ENCODE data around the gene KRTAP12-1. TPM values are rescaled to one million over a fixed set of nuclear protein-coding genes. Genes with fewer than 3 reads are reported as not detected.
"Not testable (repeated sequence)": the region's sequence is repeated elsewhere in the genome, so short reads cannot be mapped to it uniquely, and the experiment has no call there.

KRTAP12-1 gene
- total RNA-seq, 1 experiment from 2014 or later = not detected

DNA sequence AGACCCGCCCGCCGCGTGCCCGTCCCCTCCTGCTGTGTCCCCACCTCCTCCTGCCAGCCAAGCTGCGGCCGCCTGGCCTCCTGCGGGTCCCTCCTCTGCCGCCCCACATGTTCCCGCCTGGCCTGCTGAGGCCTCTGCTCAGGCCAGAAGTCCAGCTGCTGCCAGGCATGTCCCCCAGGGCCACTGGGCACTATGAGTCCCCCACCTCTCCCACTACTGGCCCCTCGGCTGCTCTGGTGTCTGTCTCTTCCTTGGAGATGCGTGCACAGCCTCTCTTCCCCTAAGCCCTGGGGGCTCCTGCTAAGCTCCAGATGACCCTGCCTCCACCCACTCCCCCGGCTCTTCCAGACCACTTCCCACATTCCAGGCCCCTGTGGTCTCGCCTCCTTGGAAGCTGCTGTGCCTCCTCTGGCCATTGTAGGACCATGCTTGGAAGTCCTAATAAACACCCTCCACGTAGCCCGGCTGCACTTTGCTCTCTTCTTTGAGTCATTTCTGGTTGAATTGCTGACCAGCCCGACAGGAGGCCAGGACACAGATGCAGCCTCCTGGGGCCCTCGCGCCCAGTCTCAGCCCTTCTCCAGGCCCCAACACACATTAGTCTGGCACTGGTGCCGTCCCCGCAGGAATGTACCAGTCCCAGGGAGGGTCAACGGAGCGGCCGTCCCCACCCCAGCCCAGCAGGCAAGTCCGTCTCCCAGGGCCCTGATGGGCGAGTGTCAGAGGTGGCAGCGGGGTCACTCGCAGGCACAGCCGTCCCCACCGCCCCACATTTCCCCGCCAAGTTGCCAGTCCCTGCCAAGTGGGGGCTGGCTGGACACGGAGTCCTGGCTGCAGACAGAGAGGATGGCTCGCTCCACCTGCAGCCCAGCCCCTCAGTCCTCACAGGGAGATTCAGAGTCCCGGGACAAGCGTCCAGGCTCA lies 16.1 kb upstream of the KRTAP12-1 start:
- DNase-seq (ENCODE audit: low read depth) = no peak

DNA sequence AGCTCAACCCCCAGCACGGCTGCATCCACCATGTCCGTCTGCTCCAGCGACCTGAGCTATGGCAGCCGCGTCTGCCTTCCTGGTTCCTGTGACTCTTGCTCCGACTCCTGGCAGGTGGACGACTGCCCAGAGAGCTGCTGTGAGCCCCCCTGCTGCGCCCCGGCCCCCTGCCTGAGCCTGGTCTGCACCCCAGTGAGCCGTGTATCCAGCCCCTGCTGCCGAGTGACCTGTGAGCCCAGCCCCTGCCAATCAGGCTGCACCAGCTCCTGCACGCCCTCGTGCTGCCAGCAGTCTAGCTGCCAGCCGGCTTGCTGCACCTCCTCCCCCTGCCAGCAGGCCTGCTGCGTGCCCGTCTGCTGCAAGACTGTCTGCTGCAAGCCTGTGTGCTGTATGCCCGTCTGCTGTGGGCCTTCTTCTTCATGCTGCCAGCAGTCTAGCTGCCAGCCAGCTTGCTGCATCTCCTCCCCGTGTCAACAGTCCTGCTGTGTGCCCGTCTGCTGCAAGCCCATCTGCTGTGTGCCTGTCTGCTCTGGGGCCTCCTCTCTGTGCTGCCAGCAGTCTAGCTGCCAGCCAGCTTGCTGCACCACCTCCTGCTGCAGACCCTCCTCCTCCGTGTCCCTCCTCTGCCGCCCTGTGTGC lies 15.3 kb upstream of the KRTAP12-1 start, which contains the start of gene KRTAP10-12:
Gene KRTAP10-12 (plus strand): TSS at position 1 of the 639 bp plus-strand sequence. CDS start 30 bp downstream, at position 31.
- DNase-seq (ENCODE audit: low read depth) = not testable (repeated sequence)

DNA sequence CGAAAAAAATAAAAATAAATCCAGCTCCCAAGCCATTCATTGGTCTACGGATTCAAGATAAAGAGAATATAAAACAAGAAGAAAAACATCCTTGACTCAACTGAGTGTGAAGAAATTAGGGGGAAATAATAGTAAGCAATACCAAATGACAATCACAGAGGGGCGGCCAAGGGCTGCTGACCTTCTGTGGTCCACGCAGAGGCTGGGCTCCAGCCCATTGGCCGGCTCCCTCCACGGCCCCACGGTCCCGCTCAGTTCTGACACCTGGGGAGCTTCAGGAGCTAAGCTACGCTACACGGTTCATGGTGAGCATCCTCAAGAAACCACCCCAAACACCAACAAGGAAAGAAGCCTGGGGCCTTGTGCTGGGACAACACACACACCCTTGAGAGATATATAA lies 14.6 kb upstream of the KRTAP12-1 start:
- DNase-seq (ENCODE audit: low read depth) = no peak

DNA sequence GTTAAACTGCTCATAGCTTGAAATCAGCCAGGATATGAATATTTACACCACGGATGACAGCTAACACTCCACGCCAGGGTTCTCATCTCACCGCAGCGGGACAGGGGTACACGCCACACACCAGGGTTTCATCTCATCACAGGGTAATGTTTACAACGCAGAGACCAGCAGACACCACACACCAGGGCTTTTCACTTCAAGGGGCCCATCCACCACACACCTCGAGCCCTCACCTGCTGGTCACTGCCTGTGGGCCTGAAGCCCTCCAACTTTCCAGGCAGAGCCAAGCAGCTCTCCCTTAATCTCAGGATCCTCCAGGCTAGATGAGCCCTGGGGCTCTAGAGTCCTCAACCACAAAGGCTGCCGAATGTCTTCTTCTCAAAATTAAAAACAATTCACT lies 13.7 kb upstream of the KRTAP12-1 start:
- no peak for DNase-seq (ENCODE audit: low read depth)

DNA sequence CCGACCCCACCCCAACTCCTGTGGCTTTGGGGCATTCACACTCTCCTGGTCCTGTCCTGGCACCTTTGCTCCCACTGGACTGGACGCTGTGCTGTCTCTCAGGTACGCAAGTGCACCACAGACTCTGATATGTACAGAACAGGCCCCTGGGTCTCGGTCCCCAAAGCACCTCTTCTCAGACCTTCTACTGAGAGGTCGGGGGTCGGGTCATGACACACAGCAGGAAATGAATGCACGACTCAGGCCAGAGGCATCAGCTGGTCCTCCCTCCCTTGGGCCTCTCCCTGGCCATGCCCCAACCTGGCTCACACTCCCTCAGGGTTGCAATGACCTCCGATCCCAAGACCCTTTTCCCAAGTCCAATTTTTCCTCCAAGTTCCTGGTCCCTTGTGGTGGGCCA lies 13.2 kb upstream of the KRTAP12-1 start:
- no peak for DNase-seq (ENCODE audit: low read depth)

DNA sequence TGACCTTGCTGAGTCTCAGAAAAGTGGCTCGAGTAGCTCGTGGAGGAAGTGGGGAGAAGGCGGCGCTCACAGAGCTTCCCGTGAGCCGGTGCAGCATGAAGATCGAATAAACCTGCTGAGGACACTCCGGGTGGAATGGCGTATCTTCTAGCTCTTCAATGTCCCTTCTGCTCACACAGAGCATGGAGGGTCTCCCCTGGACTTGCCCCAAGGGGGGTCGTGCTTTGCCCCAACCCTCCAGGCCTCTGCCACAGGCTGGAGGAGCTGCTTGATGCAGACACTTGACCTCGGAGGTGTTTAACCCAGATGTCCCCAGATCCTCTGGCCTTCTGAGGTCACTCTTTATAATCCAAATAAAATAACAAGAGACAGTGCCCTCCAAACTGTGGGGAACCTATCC lies 12.8 kb upstream of the KRTAP12-1 start:
- DNase-seq (ENCODE audit: low read depth) = no peak

DNA sequence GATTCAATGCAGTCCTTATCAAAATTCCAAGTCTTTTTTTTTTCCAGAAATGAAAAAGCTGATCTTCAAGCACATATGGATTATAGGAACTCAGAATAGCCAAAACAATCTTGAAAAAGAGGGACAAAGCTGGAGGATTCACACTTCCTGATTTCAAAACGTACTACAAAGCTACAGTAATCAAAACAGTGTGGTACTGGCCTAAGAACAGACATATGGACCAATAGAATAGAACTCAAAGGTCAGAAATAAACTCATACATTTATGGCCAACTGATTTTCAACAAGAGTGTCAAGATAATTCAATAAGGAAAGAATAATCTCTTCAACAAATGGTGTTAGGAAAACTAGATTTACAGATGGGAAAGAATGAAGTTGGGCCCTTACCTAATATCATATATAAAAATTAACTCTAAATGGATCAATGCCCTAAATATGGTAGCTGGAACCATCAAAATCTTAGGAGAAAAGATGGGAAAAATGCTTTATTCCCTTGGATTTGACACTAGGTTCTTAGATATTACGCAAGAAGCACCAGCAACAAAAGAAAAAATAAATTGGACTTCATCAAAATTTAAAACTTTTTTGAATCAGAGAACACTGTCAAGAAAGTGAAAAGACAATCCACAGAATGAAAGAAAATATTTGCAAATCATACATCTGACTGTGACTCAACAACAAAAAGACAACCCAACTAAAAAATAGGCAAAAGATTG lies 11.0 kb upstream of the KRTAP12-1 start:
- DNase-seq (ENCODE audit: low read depth) = no peak

DNA sequence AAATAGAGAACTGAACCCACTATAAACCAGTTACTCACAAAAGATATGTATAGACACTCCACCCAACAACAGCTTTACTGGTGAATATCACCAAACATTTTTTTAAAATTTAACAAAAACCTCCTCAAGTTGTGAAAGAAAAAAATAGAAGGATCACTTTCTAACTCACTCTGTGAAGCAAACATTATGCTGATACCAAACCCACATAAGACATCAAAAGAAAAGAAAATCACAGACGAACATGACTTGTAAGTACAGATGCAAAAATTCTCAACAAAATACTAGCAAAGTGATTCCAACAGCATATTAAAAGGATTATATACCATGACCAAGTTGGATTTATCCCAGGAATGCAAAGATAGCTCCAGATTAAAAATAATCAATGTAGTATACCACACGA lies 9.7 kb upstream of the KRTAP12-1 start:
- no peak for DNase-seq (ENCODE audit: low read depth)

DNA sequence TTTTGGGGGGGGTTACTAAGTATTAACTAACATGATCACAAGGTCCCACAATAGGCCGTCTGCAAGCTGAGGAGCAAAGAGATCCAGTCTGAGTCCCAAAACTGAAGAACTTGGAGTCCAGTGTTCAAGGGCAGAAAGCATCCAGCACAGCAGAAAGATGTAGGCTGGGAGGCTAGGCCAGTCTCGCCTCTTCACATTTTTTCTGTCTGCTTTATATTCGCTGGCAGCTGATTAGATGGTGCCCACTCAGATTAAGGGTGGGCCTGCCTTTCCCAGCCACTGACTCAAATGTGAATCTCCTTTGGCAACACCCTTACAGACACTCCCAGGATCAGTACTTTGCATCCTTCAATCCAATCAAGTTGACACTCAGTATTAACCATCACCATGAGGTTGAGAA lies 7.8 kb upstream of the KRTAP12-1 start:
- not testable (repeated sequence) for DNase-seq (ENCODE audit: low read depth)

DNA sequence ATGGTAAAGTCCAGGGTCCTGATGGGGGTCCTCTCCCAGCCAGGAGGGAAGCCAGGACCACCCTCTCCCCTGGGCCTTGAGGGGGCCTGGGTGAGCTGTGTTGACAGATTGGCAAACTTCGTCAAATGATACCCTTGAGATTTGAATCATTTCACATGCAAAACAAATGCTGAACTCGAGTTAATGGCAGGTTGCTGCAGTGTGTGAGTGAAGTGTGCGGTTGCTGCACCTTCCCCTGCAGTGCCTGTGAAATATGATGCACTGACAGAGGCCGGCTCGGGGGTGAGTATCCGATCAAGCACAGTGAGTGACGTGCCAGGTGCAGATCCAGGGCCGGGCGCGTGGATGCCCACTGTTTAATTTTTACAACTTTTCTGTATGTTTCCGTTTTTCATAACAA lies 5.7 kb upstream of the KRTAP12-1 start:
- no peak for DNase-seq (ENCODE audit: low read depth)

DNA sequence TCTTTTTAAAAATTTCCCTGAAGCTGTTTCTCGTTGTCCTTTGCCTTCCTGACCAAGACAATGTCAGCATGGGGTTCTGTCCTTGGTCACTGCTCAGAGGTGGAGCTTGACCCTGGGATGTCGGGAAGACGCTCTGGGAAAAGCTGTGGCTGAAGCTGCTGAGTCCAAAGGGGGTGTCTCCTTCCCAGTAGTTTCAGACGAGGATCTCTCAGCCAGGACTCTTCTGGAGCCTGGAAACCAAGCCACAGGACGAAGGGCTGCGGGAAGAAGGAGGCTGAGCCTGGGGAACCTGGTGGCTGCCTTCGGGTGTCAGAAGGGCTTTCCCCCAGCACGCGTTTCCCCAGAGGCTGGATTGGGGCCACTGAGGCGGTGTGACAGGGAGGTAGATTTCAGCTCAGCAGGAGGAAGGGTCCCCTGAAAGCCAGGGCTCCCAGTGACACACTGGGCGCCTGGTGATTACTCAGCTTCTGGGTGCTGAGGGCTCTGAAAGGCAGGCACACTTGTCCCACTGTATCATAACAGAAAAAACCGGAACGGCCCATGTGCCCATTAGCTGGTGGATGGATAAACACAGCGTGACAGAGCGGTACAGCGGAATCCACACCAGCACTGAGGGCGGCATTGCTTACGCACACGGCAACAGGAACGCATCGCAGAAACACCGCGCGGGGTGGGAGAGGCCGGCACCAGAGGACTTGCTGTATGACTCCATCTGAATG lies 5.0 kb upstream of the KRTAP12-1 start:
- no peak for DNase-seq (ENCODE audit: low read depth)

DNA sequence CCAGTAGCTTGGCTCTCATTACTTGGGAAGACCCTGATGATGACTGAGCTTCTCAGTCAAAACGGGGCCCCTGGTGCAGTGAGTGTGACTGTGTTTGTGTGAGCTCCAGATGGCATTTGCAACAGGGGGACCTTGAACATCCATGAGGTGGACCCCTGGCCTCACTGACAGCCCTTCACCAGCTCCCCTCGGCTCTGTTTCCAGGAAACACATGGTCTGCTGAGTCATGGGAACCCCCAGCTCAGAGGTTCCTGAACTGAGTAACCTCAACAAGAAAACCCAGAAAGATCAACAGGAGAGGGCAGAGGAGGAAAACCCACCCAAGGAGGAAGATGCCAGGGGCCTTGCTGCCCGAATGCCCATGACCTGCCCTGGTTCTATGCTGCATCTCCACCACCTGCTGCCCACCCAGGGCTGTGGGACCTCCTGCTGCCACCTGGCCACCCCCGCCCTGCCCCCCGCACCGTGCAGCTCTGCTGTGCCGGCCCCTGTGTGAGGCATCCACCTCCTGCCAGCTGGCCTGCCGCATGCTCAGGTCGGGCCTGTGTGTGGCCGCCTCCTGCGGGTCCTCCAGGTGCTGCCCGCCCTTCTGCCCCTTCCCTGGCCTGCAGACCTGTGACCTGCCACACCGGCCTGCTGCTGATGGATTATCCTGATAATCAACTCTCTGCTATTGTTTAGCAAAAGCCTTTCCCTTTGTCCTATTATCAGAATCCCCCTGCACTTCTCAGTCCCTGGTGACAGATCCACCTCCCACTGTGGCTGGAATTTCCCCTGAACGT lies 4.2 kb upstream of the KRTAP12-1 start:
- DNase-seq (ENCODE audit: low read depth) = no peak

DNA sequence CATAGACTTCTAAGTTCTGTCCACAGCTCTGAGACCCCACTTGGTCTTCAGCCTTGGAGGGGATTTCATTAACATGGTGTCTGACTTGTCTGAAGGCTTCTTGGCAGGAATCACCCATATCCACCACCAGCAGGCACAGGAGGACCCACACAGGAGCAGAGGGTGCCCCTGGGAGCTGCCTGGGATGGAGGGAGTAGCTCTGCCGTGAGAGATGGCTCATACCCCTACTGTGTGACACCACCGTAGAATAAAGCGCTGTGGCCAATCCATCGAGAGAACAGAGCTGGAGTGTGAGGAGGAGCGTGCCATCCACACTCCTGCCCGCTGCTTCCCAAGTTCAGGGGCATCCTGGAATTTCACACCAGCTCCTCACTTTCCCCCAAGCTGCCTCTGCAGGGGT lies 3.1 kb upstream of the KRTAP12-1 start:
- not testable (repeated sequence) for DNase-seq (ENCODE audit: low read depth)

DNA sequence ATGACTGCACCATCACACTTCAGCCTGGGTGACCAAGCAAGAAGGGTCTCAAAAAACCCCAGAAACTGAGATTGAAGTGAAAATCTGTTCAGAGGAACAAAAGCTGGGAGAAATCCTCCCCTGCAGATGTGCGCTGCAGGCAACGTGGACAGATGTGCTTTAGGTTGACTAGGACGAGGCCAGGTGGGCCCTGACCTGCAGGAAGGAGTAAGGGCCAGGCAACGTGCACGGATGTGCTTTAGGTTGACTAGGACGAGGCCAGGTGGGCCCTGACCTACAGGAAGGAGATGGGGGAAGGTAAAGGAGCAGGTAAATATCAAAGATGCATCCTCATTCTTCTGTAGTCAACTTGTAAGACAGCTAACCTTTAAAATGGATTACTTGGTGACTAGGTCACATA lies 2.5 kb upstream of the KRTAP12-1 start:
- DNase-seq (ENCODE audit: low read depth) = no peak

DNA sequence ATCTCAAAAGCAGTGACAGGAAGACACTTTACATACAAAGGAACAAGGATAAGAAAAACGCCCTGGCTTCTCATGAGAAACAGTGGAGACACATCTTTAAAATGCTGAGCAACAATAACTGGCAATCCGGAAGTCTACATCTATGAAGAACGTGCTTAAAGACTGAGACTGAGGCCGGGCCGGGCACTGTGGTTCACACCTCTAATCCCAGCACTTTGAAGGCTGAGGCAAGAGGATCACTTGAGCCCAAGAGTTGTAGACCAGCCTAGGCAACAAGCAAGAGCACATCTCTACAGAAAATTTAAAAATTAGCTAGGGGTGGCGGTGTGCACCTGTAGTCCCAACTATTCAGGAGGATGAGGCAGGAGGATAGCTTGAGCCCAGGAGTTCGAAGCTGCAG lies 2.1 kb upstream of the KRTAP12-1 start:
- DNase-seq (ENCODE audit: low read depth) = no peak

DNA sequence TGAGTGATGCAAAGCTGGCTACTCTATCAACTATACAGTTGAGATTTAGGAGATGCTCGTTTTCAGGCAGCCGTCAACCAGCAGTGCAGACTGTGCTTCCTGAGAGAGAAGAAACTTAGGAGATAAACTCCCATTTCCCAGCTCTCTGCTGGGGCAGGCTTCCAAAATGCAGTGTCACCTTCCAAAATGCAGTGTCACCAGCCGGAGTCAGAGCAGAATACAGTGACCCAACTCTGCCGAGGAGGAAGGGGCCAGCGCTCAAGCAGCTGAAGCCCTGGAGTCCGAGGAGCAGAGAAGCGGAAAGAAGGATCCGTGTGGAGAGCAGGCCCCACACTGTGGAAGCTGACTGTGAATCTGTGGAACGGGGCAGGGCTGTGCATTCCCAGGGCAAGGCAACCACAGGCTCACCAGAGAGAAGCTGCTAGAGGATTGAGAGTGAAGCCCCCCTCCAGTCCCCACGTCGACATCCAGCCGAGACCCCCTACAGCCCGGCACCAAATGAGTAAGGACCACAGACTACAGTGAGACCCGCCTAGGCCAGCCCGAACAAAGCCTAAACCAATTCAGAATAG lies 703 bp upstream of the KRTAP12-1 start:
- DNase-seq (ENCODE audit: low read depth) = no peak

DNA sequence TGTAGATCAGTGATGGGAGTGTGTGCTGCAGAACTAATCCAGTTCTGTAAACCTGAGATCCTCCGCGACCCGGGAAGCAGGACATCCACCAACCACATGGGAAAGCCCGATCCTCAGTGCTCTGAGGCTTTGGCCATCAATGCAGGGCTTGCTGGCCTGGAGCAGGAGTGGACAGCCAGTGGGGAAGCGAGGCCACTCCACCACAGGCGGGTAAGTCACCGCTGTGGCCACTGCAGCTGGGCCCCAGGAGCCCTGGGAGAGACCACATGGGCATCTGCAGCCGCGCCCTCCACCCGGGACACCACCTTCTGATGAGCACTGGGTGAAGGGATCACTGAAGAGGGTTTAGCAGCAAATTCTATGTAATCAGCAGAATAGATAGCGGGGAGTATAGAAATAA lies 811 bp downstream of the KRTAP12-1 start:
- DNase-seq (ENCODE audit: low read depth) = no peak

DNA sequence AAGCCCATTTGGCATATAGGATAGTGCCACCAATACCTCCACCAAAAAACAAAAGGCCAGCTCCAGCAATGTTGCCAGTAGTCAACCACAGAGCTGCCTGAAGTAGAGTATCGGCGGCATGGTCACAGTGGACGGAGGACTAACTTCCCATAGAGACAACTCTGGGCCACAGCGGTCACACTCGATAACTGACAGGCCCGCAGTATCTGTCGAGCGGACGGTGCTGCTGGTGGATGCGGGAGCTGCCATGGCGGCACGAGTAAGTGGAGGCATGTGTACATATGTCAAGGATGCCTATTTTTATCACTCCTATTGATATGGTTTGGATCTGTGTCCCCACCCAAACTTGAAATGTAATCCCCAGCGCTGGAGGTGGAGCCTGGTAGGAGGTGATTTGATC lies 4.1 kb downstream of the KRTAP12-1 start:
- no peak for DNase-seq (ENCODE audit: low read depth)

DNA sequence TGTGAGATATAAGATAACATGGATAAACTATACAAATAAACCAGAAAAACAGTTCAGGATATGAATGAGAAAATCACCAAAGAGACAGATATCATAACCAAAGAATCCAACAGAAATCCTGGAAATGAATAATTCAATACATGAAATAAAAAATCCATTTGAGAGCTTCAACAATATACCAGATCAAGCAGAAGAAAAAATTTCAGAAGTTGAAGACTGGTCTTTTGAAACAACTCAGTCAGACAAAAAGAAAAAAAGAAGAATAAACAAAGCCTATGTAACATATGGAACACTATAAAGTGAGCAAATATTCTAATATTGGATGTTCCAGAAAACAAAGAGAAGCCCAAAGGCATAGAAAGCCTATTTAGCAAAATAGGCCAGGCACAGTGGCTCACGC lies 10.1 kb downstream of the KRTAP12-1 start:
- no peak for DNase-seq (ENCODE audit: low read depth)

DNA sequence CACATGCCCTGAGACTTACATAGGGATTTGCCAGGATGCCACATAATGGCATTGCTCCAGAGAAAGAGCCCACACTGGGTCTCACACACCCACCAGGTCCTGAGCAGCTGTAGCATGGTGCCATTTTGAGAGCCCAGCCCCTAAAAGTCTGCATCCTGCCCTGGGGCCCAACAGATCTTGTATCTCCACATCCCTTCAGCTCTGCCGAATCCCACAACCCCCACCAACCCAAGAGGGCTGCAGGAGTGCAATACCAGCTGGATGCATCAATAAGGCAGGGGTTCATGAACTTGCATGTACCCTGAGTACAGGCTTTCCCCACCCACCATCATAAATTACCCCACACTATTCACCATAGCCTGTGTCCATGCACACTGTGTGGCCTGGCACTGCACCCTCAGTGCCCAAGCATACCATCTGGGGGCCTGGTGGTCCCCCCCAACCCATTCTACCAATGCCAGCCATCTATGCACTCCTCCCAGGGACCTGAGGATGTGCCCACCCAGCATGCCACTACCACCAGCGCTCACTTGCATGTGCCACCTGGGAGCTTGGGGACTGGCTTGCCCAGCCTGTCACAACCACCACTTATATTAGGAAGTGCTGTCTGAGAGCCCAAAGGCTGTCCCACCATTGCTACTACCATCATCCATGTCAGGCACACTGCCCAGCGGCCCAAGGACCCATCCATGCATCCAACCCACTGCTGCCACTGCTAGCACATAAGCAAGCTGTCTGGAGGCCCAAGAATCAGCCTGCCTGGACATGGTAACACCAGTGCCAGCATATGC lies 11.1 kb downstream of the KRTAP12-1 start:
- no peak for DNase-seq (ENCODE audit: low read depth)
